ENCODE results near the gene PARP4. TPM values are rescaled to one million over a fixed set of nuclear protein-coding genes. Genes with fewer than 3 reads are reported as not detected.

The PARP4 gene
- total and polyA plus RNA-seq, 2 of the 4 experiments (the other 2 are of a cell fraction): 31.7 to 50.2 TPM

GRCh38 chr13:24500977-24501376, 11.6 kb downstream of the PARP4 start:
- ChIA-PET CTCF (no interaction called here), POLR2A (ENCODE audit: unreplicated experiment) (no interaction called here)
- H4K5ac ChIP-seq (ENCODE audit: low read depth, low read length): peak overlapping the region; percentile 36; the same call in 1 of the 2 replicates
- no peak overlapping the region for H2BK20ac ChIP-seq (ENCODE audit: low read depth, low read length)
- in situ Hi-C loops (cut with MboI; ENCODE audit: low sequenced_read_pairs): no loop called here
- no peak overlapping the region for H3K56ac ChIP-seq (ENCODE audit: extremely low read depth, insufficient read depth, low read length)
- H2BK15ac ChIP-seq (ENCODE audit: low read depth, low read length): no peak overlapping the region
- no peak overlapping the region for H3K14ac ChIP-seq (replicated peaks; ENCODE audit: low read depth, low read length)
- ATAC-seq (ENCODE audit: low read depth) (peak; percentile 67), DNase-seq (peak; percentile 73)
- no peak overlapping the region for H2AK5ac ChIP-seq (ENCODE audit: low read depth, low read length)
- no peak overlapping the region for H3K9ac ChIP-seq (ENCODE audit: low read depth, low read length)
- H3K27ac ChIP-seq (ENCODE audit: insufficient read depth, low read length): no peak overlapping the region
- peaks cover 9 to 57% of the 10 kb centered on the region in 2 experiments; a peak in 3 of 4 replicates for H3K79me1 ChIP-seq (ENCODE audit: low read depth in 1 of 2, low read length in 2 of 2)
- H3K9me3 ChIP-seq (ENCODE audit: control insufficient read depth, insufficient read depth, low read length): no peaks in the 10 kb centered on the region; the same call in 1 of the 2 replicates
- WGBS, 2 experiments (ENCODE audit: extremely low coverage in 2 of 2, insufficient read length in 1 of 2): no CpG with 5 or more reads among the region's 2 CpGs
- H4K20me1 ChIP-seq (ENCODE audit: insufficient read depth, low read length): peaks cover 14% of the 10 kb centered on the region
- H4K8ac ChIP-seq (ENCODE audit: low read depth in 2 of 2, low read length in 2 of 2): 0 out of 4 replicates have a peak overlapping the region, but pooled peaks of 1 of the 2 experiments have one; percentile 4
- H2BK120ac ChIP-seq (ENCODE audit: low read depth, low read length): no peak overlapping the region
- H4K91ac ChIP-seq (ENCODE audit: insufficient read depth, low read depth, low read length): no peak overlapping the region
- no peak overlapping the region for H3K4me2 ChIP-seq (ENCODE audit: low read depth, low read length)
- H3K23ac ChIP-seq (ENCODE audit: low read depth, low read length): no peak overlapping the region
- peaks cover 25% of the 10 kb centered on the region for H3K36me3 ChIP-seq (ENCODE audit: control insufficient read depth, insufficient read depth, low read length)
- BruUV-seq (replicated peaks): no TSS peak
- peak overlapping the region; percentile 44; the same call in 1 of the 2 replicates for H3K18ac ChIP-seq (ENCODE audit: low read depth, low read length)
- dilution Hi-C loops (cut with HindIII; ENCODE audit: low sequenced_read_pairs, unreplicated experiment): no loop called here
- H3K4me3 ChIP-seq (ENCODE audit: insufficient read depth, low read depth, low read length): no peak overlapping the region
- H2AFZ ChIP-seq (replicated peaks; ENCODE audit: low read length, poor library complexity): no peak overlapping the region
- intact Hi-C loops (cut with micrococcal nuclease): no loop called here
- H2AK9ac ChIP-seq (replicated peaks; ENCODE audit: low read depth, low read length, poor library complexity): no peak overlapping the region
- H3K4ac ChIP-seq (ENCODE audit: low read depth, low read length): no peak overlapping the region
- H3K9me1 ChIP-seq (ENCODE audit: insufficient read depth, low read length): peaks cover 10% of the 10 kb centered on the region
- H3K4me1 ChIP-seq (ENCODE audit: control insufficient read depth, insufficient read depth, low read length): peaks cover 14% of the 10 kb centered on the region
- TF ChIP-seq, protein P1, sequence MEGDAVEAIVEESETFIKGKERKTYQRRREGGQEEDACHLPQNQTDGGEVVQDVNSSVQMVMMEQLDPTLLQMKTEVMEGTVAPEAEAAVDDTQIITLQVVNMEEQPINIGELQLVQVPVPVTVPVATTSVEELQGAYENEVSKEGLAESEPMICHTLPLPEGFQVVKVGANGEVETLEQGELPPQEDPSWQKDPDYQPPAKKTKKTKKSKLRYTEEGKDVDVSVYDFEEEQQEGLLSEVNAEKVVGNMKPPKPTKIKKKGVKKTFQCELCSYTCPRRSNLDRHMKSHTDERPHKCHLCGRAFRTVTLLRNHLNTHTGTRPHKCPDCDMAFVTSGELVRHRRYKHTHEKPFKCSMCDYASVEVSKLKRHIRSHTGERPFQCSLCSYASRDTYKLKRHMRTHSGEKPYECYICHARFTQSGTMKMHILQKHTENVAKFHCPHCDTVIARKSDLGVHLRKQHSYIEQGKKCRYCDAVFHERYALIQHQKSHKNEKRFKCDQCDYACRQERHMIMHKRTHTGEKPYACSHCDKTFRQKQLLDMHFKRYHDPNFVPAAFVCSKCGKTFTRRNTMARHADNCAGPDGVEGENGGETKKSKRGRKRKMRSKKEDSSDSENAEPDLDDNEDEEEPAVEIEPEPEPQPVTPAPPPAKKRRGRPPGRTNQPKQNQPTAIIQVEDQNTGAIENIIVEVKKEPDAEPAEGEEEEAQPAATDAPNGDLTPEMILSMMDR (conservative IDR thresholded peaks at IDR 0.05; ENCODE audit: low read depth, low read length): no peak
- no peak for TF ChIP-seq MXI1 (IDR thresholded peaks at IDR 0.05; ENCODE audit: borderline replicate concordance, low read depth, low read length)
- no peak for TF ChIP-seq RCOR1 (IDR thresholded peaks at IDR 0.05; ENCODE audit: insufficient replicate concordance, low read length)
- no peak for TF ChIP-seq MAZ (IDR thresholded peaks at IDR 0.05; ENCODE audit: borderline replicate concordance, low read depth, low read length)
- TF ChIP-seq CEBPB (IDR thresholded peaks at IDR 0.05; ENCODE audit: low read depth, low read length): no peak
- TF ChIP-seq, protein P2, sequence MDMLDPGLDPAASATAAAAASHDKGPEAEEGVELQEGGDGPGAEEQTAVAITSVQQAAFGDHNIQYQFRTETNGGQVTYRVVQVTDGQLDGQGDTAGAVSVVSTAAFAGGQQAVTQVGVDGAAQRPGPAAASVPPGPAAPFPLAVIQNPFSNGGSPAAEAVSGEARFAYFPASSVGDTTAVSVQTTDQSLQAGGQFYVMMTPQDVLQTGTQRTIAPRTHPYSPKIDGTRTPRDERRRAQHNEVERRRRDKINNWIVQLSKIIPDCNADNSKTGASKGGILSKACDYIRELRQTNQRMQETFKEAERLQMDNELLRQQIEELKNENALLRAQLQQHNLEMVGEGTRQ (IDR thresholded peaks at IDR 0.05; ENCODE audit: low read depth, low read length): no peak
- TF ChIP-seq CHD1 (IDR thresholded peaks at IDR 0.05; ENCODE audit: low read depth, low read length): no peak
- H2BK5ac ChIP-seq (ENCODE audit: low read depth, low read length, poor library complexity, severe bottlenecking): no peak overlapping the region
- H3K27me3 ChIP-seq (ENCODE audit: control insufficient read depth, insufficient read depth, low read length): no peaks in the 10 kb centered on the region

All from IMR-90 (cell line).